Activated CD4-positive, alpha-beta T cell treated with anti-CD3 and anti-CD28 coated beads, Interleukin-2, amount 10 ng/mL, durations not matched to agents 7 days and 5 days (primary cell): Measurements from ENCODE around the gene ROBO1. TPM values are rescaled to one million over a fixed set of nuclear protein-coding genes. Genes with fewer than 3 reads are reported as not detected.
"Not testable (repeated sequence)": the region's sequence is repeated elsewhere in the genome, so short reads cannot be mapped to it uniquely, and the experiment has no call there.

Experiments used
- CTCF ChIA-PET: fragments of 350-600 bp; sonication (Branson Sonifier 250); formaldehyde crosslinking; loops from one replicate; lab custom pipeline; 2021; ENCODE audit warnings: antibody characterized with exemption; lab: Charles Lee
- POLR2A ChIA-PET: fragments of 350-600 bp; sonication (Branson Sonifier 250); formaldehyde crosslinking; loops from one replicate; lab custom pipeline; 2021; ENCODE audit warnings: antibody characterized with exemption; lab: Charles Lee
- DNase-seq: peaks from one replicate; pipeline ENCODE4 v3.0.0-alpha.2; 2020
- H3K27ac Mint-ChIP-seq: one replicate; pipeline ENCODE4 v1.8.0; 2021; ENCODE audit warnings: mild to moderate bottlenecking, moderate library complexity, mixed read lengths
- H3K27me3 Mint-ChIP-seq: one replicate; pipeline ENCODE4 v1.8.0; 2021; ENCODE audit warnings: mixed read lengths
- H3K36me3 Mint-ChIP-seq: one replicate; pipeline ENCODE4 v1.8.0; 2021; ENCODE audit warnings: low read depth, mixed read lengths
- H3K4me1 Mint-ChIP-seq: one replicate; pipeline ENCODE4 v1.8.0; 2021; ENCODE audit warnings: mixed read lengths
- H3K4me3 Mint-ChIP-seq: one replicate; pipeline ENCODE4 v1.8.0; 2021; ENCODE audit warnings: mild to moderate bottlenecking, moderate library complexity, mixed read lengths
- H3K9me3 Mint-ChIP-seq: one replicate; pipeline ENCODE4 v1.8.0; 2021; ENCODE audit warnings: mixed read lengths
- total RNA-seq, 2 experiments: library from RNA; stranded (reverse); gene quantifications; one replicate each; pipeline ENCODE4 v1.2.3, GENCODE V29; 2021

ROBO1 gene
- total RNA-seq, 2 experiments from 2014 or later, result 0.55 to 0.62 TPM

- Mint-ChIP-seq H3K9me3 (peaks cover 5% of the 10 kb centered on the region), H3K4me1 (no peaks in the 10 kb centered on the region), H3K27me3 (no peaks in the 10 kb centered on the region), H3K27ac (no peak overlapping the region), H3K36me3 (no peaks in the 10 kb centered on the region), H3K4me3 (no peak overlapping the region)
- CTCF ChIA-PET, result no interaction called here
- POLR2A ChIA-PET, result no interaction called here
- no peak for DNase-seq
Measured at GRCh38 chr3:79199966-79200365, 567.8 kb downstream of the ROBO1 start.

GRCh38 chr3:79187426-79187825 is 580.4 kb downstream of the ROBO1 start:
- CTCF ChIA-PET, result no interaction called here
- H3K36me3 Mint-ChIP-seq, result no peaks in the 10 kb centered on the region
- DNase-seq, result no peak
- no peaks in the 10 kb centered on the region for H3K4me1 Mint-ChIP-seq
- H3K27ac Mint-ChIP-seq, result no peak overlapping the region
- H3K4me3 Mint-ChIP-seq, result no peak overlapping the region
- no peaks in the 10 kb centered on the region for H3K9me3 Mint-ChIP-seq
- POLR2A ChIA-PET, result no interaction called here
- H3K27me3 Mint-ChIP-seq, result no peaks in the 10 kb centered on the region

GRCh38 chr3:79184251-79184650 is 583.5 kb downstream of the ROBO1 start:
- Mint-ChIP-seq H3K27me3 (no peaks in the 10 kb centered on the region), H3K9me3 (peaks cover 3% of the 10 kb centered on the region), H3K4me3 (no peak overlapping the region), H3K4me1 (no peaks in the 10 kb centered on the region), H3K27ac (no peak overlapping the region), H3K36me3 (no peaks in the 10 kb centered on the region)
- DNase-seq, result no peak
- CTCF ChIA-PET, result interaction anchor here (1.3 kb wide), 1 partner anchor 37 kb away, joined by 3 read pairs; no protein-coding TSS in a partner anchor
- POLR2A ChIA-PET, result no interaction called here

GRCh38 chr3:79183496-79183895 is 584.3 kb downstream of the ROBO1 start:
- Mint-ChIP-seq H3K36me3 (no peaks in the 10 kb centered on the region), H3K27me3 (no peaks in the 10 kb centered on the region), H3K27ac (no peak overlapping the region), H3K4me1 (no peaks in the 10 kb centered on the region), H3K9me3 (peaks cover 3% of the 10 kb centered on the region), H3K4me3 (no peak overlapping the region)
- POLR2A ChIA-PET, result no interaction called here
- CTCF ChIA-PET, result interaction anchor here (1.3 kb wide), 1 partner anchor 36 kb away, joined by 3 read pairs; no protein-coding TSS in a partner anchor
- no peak for DNase-seq

GRCh38 chr3:79178471-79179180 is 589.2 kb downstream of the ROBO1 start:
- no peaks in the 10 kb centered on the region for H3K36me3 Mint-ChIP-seq
- H3K27ac Mint-ChIP-seq, result no peak overlapping the region
- no peak for DNase-seq
- CTCF ChIA-PET, result no interaction called here
- H3K9me3 Mint-ChIP-seq, result peaks cover 3% of the 10 kb centered on the region
- H3K4me3 Mint-ChIP-seq, result no peak overlapping the region
- H3K4me1 Mint-ChIP-seq, result no peaks in the 10 kb centered on the region
- H3K27me3 Mint-ChIP-seq, result no peaks in the 10 kb centered on the region
- POLR2A ChIA-PET, result no interaction called here

- H3K36me3 Mint-ChIP-seq, result no peaks in the 10 kb centered on the region
- CTCF ChIA-PET, result no interaction called here
Measured at GRCh38 chr3:79175870-79176269, 591.9 kb downstream of the ROBO1 start.

GRCh38 chr3:79173259-79173658 is 594.5 kb downstream of the ROBO1 start:
- H3K27ac Mint-ChIP-seq, H3K9me3 Mint-ChIP-seq, H3K4me1 Mint-ChIP-seq, POLR2A ChIA-PET, DNase-seq, H3K36me3 Mint-ChIP-seq, H3K27me3 Mint-ChIP-seq, H3K4me3 Mint-ChIP-seq, CTCF ChIA-PET: not testable (repeated sequence)

More at GRCh38 chr3:79175870-79176269, 591.9 kb downstream of the ROBO1 start:
- Mint-ChIP-seq H3K27me3 (no peaks in the 10 kb centered on the region), H3K4me1 (no peaks in the 10 kb centered on the region), H3K9me3 (no peaks in the 10 kb centered on the region), H3K4me3 (no peak overlapping the region), H3K27ac (no peak overlapping the region)
- POLR2A ChIA-PET, result no interaction called here
- no peak for DNase-seq

GRCh38 chr3:79172241-79172640 is 595.6 kb downstream of the ROBO1 start:
- no peaks in the 10 kb centered on the region for H3K9me3 Mint-ChIP-seq
- no peaks in the 10 kb centered on the region for H3K4me1 Mint-ChIP-seq
- H3K36me3 Mint-ChIP-seq, result no peaks in the 10 kb centered on the region
- no peak overlapping the region for H3K4me3 Mint-ChIP-seq
- no peaks in the 10 kb centered on the region for H3K27me3 Mint-ChIP-seq
- POLR2A ChIA-PET, result no interaction called here
- H3K27ac Mint-ChIP-seq, result no peak overlapping the region
- CTCF ChIA-PET, result no interaction called here
- no peak for DNase-seq

GRCh38 chr3:79170021-79170420 is 597.8 kb downstream of the ROBO1 start:
- no peaks in the 10 kb centered on the region for H3K36me3 Mint-ChIP-seq
- H3K9me3 Mint-ChIP-seq, result no peaks in the 10 kb centered on the region
- ChIA-PET CTCF (interaction anchor here (0.5 kb wide), 1 partner anchor 726 kb away, joined by 3 read pairs; no protein-coding TSS in a partner anchor), POLR2A (no interaction called here)
- no peaks in the 10 kb centered on the region for H3K27me3 Mint-ChIP-seq
- H3K4me1 Mint-ChIP-seq, result no peaks in the 10 kb centered on the region
- H3K4me3 Mint-ChIP-seq, result no peak overlapping the region
- H3K27ac Mint-ChIP-seq, result no peak overlapping the region
- DNase-seq, result no peak

GRCh38 chr3:79167651-79168416 is 600.0 kb downstream of the ROBO1 start:
- Mint-ChIP-seq H3K9me3 (no peaks in the 10 kb centered on the region), H3K4me1 (no peaks in the 10 kb centered on the region), H3K27me3 (no peaks in the 10 kb centered on the region), H3K27ac (no peak overlapping the region), H3K4me3 (no peak overlapping the region), H3K36me3 (no peaks in the 10 kb centered on the region)
- ChIA-PET POLR2A (no interaction called here), CTCF (no interaction called here)
- DNase-seq, result no peak

- no peaks in the 10 kb centered on the region for H3K27me3 Mint-ChIP-seq
- no peaks in the 10 kb centered on the region for H3K9me3 Mint-ChIP-seq
- H3K36me3 Mint-ChIP-seq, result no peaks in the 10 kb centered on the region
- H3K27ac Mint-ChIP-seq, result no peak overlapping the region
- DNase-seq, result no peak
- no peak overlapping the region for H3K4me3 Mint-ChIP-seq
- POLR2A ChIA-PET, result no interaction called here
- CTCF ChIA-PET, result no interaction called here
- H3K4me1 Mint-ChIP-seq, result no peaks in the 10 kb centered on the region
Measured at GRCh38 chr3:79162653-79163052, 605.1 kb downstream of the ROBO1 start.

- Mint-ChIP-seq H3K4me3 (no peak overlapping the region), H3K27me3 (no peaks in the 10 kb centered on the region), H3K9me3 (no peaks in the 10 kb centered on the region), H3K4me1 (no peaks in the 10 kb centered on the region), H3K36me3 (no peaks in the 10 kb centered on the region), H3K27ac (no peak overlapping the region)
- CTCF ChIA-PET, result no interaction called here
- POLR2A ChIA-PET, result no interaction called here
- no peak for DNase-seq
Measured at GRCh38 chr3:79161941-79162340, 605.9 kb downstream of the ROBO1 start.

- Mint-ChIP-seq H3K27me3 (no peaks in the 10 kb centered on the region), H3K4me3 (no peak overlapping the region), H3K9me3 (no peaks in the 10 kb centered on the region), H3K27ac (no peak overlapping the region), H3K4me1 (no peaks in the 10 kb centered on the region), H3K36me3 (no peaks in the 10 kb centered on the region)
- ChIA-PET POLR2A (no interaction called here), CTCF (no interaction called here)
- no peak for DNase-seq
Measured at GRCh38 chr3:79160421-79160820, 607.4 kb downstream of the ROBO1 start.
